NCI-H2107 treated with DMSO at 0.1 percent for 48 hours (cell line): Measurements from ENCODE around the gene URM1.

ENCODE experiments used
- DNase-seq: peaks from one replicate; lab custom pipeline; 2025; ENCODE audit not compliant: unreplicated experiment; lab: John Stamatoyannopoulos, UW

URM1 gene

DNA sequence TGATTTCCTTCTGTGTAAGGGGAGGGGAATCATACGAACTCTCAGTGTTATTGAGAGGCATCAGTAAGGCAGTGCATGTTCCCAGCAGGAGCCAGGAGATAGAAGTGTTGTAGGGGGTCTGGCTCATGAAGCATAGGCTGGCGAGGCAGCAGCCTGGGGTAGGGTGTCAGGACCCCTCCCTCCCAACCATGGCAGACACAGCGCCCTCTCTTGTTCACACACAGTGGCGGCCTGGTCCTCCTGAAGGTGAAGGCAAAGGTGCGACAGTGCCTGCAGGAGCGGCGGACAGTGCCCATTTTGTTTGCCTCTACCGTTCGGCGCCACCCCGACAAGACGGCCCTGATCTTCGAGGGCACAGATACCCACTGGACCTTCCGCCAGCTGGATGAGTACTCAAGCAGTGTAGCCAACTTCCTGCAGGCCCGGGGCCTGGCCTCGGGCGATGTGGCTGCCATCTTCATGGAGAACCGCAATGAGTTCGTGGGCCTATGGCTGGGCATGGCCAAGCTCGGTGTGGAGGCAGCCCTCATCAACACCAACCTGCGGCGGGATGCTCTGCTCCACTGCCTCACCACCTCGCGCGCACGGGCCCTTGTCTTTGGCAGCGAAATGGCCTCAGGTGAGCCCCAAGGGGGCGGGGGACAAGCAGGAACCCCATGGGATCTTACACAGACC lies 26.1 kb upstream of the URM1 start:
- DNase-seq, result no peak

DNA sequence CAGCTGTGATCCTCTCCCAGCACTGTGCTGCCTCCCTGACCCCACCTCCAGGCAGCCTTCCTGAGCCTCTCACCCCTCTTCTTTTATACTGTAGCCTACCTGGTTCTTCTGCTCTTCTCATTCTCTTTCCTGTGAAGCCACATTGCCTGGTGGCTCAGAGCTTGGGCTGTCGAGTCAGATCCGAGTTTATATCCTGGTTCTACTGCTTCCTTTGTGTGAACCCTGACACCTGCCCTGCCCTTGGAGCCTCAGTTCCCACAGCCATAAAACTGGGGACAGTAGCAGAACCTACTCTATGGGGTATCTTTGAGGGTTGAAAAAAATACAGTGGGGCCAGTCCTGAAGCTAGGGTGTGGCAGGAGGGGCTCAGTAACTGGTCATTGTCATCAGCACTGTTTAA lies 22.0 kb upstream of the URM1 start:
- no peak for DNase-seq

DNA sequence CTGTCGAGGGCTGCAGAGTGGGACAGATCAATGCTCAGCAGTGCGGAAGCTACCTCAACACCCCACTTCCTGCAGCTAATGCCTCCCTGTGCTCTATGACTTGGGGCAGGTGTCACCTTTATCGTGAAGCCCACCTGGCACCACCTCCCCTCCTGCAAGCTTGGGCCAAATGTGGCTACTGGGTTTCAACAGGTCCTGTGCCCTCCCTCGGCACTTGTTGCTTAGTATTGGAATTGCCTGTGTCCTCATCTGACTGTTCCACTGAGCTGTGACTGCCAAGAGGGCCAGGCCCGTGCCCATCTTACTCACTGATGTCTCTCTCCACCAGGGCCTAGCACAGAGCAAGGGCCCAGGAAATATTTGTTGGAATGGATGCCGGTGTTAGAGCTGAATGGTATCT lies 21.4 kb upstream of the URM1 start:
- DNase-seq, result no peak

DNA sequence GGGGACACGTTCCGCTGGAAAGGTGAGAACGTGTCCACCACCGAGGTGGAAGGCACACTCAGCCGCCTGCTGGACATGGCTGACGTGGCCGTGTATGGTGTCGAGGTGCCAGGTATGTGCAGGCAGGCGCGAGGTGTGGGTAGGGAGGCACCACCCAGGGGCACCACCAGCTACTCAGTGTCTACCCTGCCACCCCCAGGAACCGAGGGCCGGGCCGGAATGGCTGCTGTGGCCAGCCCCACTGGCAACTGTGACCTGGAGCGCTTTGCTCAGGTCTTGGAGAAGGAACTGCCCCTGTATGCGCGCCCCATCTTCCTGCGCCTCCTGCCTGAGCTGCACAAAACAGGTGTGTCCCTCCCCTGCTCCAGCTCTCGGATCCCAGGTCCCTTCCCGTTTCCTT lies 15.7 kb upstream of the URM1 start:
- DNase-seq, result no peak

DNA sequence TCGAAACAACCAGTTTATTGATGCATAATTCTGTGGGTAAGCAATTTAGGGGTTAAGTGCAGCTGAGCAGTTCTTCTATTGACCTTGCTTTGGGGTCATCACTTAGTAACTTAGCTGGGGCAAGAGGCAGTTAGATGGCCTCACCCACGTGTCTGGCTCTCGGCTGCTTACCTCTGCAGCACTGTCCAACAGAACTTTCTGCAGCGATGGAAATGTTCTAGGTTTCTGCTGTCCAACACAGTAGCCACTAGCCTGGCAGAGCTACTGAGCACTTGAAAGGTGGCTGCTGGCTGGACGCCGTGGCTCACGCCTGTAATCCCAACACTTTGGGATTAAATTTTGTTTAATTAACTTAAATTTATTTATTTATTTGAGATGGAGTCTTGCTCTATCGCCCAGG lies 13.1 kb upstream of the URM1 start:
- DNase-seq, result no peak

DNA sequence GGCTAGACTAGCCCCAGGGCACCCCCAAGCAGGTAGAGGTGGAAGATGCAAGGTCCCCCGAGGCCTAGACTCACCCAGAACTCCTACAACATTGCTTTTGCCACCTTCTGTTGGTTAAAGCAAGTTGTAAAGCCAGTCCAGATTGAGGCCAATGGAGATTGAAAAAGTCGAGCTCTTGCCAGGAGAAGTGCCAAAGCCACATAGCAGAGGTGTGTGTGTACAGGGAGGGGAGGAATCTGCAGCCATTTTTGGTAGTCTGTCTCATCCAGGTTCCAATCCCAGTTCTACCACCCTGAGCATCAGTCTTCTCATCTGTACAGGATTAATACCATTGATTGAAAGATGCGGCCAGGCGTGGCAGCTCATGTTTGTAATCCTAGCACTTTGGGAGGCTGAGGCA lies 12.3 kb upstream of the URM1 start:
- no peak for DNase-seq

DNA sequence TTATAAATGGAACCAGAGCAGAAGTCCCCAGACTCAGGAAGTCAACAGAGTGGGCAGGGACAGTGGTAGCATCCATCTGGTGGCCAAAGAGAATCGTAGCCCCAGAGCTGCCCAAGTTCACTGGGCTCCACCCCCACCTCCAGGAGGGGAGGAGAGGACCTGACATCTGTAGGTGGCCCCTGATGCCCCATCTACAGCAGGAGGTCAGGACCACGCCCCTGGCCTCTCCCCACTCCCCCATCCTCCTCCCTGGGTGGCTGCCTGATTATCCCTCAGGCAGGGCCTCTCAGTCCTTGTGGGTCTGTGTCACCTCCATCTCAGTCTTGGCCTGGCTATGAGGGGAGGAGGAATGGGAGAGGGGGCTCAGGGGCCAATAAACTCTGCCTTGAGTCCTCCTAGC lies 10.3 kb upstream of the URM1 start:
- DNase-seq, result no peak

DNA sequence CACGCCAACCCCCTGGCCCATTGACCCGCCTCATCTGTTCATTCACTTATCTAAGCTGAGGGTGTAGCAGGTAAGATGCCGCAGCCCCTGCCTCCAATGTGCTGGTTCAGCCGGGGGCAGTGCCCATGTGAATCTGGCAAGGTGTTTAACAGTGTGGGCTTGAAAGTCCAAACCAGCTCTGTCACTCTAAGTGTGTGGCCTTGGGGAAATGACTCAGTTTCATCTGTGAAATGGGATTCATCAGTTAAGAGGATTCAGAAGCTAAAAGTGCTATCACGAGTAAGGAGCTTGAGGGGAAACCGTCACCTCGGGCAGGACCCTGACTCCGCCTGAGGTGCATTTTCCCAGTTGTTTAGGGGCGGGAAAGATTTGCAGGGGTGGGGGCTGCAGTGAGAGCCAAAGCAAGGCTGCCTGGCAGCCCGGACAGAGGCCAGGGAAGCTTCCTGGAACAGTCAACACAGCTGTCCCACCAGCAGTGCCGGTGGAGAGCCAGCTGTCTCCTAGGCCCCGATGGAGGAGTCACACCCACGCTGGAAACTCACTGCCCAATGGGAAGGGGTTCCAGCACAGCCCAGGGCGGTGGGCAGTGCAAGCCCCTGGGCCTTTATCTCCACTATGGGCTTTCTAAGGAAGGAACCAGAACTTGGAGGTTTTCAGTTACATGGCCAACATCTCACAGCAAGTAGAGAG lies 9.7 kb upstream of the URM1 start:
- DNase-seq, result no peak

DNA sequence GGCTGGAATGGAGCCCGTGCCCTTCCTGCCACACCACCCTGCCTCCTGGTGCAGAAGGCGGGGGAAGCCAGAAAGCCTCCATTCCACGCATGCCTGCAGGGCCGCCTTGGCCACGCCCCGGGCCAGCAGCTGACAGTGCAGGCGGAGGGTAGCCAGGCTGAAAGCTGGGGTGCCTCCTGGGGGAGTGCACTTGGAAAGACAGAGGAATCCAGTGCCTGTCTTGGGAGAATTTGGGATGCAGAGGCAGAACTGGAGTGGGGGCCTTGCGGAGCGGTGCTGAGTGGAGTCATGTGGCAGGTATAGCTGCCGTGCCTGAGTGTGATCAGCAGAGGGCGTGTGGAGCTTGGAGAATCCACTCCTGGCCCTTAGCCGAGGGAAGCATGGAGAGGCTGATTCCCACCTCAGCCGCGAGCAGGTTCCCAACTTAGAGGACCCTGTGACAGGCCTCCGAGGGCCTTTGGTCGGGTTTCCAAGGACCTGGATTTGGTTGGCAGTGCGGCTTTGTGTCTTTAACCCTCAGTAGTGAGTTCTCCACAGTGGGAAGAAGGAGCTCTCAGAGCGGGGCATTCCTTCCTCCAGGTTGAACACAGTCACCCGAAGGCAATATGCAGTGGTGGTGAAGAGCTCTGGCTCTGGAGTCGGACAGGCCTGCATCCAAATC lies 9.1 kb upstream of the URM1 start:
- DNase-seq, result peak; percentile 55

DNA sequence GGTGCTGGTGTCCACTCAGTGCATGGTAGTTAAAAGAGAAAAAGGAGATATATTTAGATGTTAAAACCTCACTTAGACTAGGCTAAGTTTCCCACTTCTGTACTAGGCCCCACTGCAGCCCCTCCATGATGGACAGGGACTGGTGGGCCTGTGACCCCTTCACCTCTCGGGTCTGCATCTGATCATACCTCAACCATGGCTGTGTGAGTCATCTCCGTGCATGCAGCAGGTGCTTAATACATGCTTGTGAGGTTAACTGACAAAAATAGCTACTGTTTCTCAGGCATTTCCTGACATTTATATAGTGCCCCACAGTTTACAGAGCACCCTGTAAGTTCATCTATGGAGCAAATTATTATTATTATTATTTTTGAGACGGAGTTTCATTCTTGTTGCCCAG lies 8.4 kb upstream of the URM1 start:
- DNase-seq, result no peak

DNA sequence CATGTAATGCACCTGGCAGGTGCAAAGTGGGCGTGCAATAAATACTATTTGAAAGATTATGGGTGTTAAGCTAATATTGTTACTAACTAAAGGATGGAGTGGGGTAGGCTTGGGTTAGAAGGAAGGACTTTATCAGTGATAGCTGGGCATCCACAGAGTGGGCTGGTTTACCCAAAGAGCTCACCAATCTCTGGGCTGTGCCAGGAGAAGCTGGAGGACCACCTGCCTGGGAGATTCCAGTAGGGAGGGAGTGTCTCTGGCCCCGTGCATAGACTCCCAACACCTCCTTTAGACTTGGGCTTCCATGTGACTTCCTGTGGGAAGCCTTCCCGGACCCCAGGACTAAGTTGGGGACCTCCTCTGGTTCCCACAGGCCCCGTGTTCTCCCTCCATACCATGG lies 5.6 kb upstream of the URM1 start:
- no peak for DNase-seq

DNA sequence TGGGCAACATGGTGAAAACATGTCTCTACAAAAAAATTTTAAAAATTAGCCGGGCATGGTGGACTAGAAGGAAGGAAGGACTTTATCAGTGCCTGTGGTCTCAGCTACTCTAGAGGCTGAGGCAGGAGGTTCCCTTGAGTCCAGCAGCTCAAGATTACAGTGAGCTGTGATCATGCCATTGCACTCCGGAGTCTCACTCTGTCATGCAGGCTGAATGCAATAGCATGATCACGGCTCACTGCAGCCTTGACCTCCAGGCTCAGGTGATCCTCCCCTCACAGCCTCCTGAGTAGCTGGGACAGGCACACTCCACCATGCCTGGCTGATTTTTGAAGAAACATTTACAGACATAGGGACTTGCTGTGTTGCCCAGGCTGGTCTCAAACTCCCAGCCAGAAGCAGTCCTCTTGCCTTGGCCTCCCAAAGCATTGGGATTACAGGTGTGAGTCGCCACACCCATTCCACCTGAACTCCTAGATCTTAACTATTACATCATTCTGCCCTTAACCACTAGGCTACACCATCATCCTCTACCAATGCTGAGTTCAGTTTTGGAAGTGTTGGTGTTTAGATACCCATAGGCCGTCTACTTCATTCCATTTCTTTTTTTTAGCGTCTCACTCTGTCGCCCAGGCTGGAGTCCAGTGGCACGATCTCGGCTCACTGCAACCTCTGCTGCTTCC lies 2.0 kb upstream of the URM1 start:
- no peak for DNase-seq

DNA sequence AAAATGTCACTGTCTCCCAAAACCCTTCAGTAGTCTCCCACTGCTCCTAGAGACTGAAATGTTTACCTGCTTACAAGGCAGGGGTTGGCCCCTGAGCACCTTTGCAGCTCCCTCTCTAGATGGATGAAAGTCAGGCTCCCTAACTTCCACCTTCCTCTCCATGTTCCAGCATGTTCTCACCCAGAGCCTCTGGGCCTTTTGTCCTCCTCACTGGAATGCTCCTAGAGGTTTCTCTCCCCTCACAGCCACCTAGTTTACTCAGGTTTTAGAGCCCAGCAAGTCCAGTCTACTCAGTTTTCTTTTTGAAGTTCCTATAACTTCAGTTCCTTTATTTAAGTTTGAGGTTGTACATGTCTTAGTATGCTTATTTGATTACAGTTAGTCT lies 815 bp upstream of the URM1 start:
- no peak for DNase-seq

DNA sequence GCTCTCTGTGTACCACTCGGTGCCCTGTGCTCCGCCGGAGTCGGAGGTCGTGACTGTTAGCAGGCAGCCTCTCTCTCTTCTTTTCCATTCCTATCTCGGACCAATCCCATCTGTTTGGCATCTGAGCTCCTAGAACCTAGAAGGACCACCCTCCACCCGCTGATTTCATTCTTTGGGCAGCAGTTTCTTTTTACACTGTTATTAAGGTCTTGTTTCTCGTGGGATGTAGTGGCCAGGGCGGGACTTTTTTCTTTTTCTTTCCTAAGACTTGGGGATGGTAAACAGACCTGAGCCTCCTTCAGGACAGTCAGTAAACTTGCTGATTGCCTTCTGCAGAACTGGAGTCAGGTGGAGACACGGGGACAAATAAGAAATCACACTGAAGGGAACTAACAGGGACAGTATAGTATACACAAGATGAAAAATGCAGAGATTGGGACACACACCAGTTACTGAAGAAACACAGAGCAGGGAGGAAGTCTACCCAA lies 500 bp downstream of the URM1 start:
- DNase-seq, result no peak

DNA sequence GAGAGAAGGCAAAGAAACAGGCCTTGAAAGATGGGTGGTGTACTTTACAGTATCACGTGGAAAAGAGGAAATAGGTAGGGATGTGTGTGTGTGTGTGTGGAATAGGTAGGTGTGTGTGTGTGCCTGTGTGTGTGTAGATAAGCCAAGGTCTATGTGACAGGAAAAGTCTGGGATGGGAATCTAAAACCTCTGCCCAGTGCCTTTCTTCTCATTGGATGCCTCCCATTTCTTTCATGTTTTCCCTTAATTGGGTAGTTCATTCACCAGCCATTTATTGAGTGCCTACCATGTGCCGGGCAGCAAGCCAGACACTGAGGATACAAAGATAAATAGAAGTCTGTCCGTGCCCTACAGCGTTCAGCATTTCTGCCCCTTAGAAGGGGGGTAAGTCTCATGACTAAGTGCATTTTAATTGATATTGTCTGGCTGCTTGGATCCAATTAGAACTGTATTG lies 1.0 kb downstream of the URM1 start:
- no peak for DNase-seq

DNA sequence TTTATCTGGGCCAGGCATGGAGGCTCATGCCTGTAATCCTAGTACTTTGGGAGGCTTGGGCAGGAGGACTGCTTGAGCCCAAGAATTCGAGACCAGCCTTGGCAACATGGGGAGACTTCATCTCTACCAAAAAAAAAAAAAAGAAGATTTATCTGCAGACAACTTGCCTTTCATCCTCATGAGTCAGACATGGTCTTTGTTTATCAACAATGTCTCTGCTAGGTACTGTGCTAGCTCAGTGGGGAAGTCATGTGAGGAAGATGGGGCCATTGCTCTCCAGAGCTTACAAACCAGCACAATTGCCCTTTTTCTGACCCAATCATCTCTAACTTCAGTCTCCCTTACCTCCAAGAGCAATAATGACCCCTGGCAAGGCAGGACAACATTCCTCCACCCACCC lies 1.6 kb downstream of the URM1 start:
- no peak for DNase-seq

DNA sequence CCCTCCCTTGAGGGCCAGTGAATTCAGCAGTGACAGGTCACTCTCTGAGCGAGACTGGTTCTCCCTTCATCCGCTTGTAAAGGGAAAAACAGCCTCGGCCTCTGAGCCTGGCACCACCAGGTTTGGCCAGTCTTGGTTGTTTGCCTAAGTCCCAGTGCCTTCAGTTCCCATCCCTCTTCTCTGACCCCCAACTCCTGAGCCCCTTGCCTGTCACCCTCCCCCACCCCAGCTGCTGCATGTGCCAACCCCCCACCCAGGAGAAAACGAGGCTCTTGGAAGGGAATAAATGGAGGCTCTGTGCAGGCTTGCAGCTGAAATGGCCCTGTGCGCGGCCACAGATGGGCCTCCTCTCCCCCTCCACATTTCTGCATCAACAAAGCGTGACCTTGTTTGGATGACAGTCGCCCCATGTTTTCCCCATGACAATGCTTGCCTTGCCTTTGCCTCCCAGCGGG lies 3.1 kb downstream of the URM1 start:
- DNase-seq, result no peak

DNA sequence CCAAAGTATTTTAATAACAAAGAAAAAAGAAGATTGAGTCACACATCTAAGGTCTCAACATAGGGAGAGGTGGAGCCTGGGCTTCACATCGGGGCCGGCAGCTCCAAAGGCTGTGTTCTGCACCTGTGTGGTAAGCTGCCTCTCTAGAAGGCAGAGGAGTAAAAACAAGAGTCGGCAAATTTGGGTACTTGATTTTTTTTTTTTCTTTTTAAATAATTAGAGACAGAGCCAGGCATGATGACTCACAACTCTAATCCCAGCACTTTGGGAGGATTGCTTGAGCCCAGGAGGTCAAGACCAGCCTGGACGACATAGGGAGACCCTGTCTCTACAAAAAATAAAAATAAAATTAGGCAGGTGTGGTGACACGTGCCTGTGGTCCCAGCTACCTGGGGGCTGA lies 4.7 kb downstream of the URM1 start:
- no peak for DNase-seq

DNA sequence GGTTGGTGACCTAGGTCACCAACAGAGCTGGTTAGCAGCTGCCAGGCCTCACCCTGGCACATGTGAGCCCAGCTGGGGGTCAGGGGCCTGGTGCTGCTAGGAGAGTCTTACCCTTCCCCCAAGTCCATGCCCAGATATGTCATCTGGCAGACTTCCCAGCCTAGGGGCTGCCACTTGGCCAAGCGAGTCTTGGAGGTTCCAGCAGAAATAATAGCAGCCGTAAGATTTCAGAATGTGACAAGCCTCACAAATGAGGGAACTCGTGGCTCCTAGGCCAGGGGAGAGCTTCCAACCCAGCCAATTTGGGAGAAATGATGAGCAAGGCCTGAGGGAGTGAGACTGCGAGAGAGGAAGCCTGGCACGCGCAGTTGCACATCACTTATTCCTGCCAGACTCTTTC lies 11.1 kb downstream of the URM1 start:
- no peak for DNase-seq

DNA sequence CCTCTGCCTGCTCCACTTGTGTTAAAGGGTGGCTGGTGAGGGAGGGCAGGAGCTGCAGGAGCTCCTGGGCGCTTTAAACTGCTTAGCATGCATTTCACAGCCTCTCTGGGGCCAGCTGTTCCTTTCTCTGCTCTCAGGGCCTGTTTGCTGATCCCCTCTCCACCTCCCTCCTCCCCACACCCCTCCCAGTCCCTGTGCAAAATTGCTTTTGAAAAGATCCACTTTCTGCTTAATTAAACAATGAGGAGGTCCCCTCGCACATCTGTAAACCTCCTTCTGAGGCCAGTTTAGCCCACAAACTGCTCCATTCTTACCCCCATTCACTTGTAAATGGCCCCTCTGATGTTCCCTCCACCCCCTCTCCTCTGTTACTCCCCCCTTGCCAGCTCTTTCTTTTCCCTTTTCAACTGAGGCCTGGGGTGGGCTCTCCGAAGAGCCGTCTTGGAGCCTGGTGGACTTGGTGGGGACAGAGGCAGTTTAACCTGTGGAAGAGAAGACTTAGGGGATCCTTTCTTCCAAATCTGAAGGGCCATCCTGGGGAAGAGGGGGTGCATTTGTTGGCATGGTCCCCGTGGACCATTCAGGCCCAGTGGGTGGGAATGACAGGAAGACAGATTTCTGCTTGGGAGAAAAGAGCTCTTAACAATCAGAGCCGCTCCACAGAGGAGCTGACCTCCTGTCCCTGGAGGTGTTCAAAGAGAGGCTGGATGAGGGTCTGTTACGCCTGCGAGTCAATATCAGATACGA lies 12.0 kb downstream of the URM1 start:
- no peak for DNase-seq

DNA sequence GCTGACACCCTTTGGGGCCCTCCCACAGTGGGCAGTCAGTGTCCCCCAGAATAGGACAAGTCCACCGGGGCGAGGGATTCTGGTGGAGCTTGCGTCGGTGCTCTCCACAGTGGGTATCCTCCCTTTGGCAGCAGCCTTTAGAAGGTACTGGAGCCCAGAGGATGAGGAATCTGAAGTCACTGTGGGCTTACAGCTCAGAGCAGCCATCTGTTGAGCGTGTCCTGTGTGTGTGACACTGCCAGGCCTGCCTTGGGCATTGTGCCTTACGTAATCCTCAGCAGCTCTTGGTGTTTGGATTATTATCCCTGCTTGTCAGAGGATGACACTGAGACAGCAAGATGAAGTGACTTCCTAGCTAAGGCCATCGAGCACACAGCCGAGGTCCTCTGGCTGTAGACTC lies 12.6 kb downstream of the URM1 start:
- no peak for DNase-seq
